ENCODE results near the gene MRPS18C. TPM values are rescaled to one million over a fixed set of nuclear protein-coding genes. Genes with fewer than 3 reads are reported as not detected.
"Not testable (repeated sequence)": the region's sequence is repeated elsewhere in the genome, so short reads cannot be mapped to it uniquely, and the experiment has no call there.

The MRPS18C gene
- polyA plus RNA-seq, 3 donors = 13.6 to 70.5 (median 42.4) TPM

GRCh38 chr4:83498187-83498586, 42.3 kb downstream of the MRPS18C start:
- TF ChIP-seq, protein P1, sequence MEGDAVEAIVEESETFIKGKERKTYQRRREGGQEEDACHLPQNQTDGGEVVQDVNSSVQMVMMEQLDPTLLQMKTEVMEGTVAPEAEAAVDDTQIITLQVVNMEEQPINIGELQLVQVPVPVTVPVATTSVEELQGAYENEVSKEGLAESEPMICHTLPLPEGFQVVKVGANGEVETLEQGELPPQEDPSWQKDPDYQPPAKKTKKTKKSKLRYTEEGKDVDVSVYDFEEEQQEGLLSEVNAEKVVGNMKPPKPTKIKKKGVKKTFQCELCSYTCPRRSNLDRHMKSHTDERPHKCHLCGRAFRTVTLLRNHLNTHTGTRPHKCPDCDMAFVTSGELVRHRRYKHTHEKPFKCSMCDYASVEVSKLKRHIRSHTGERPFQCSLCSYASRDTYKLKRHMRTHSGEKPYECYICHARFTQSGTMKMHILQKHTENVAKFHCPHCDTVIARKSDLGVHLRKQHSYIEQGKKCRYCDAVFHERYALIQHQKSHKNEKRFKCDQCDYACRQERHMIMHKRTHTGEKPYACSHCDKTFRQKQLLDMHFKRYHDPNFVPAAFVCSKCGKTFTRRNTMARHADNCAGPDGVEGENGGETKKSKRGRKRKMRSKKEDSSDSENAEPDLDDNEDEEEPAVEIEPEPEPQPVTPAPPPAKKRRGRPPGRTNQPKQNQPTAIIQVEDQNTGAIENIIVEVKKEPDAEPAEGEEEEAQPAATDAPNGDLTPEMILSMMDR (IDR thresholded peaks at IDR 0.05) = no peak
- H3K4me3 Mint-ChIP-seq = no peak overlapping the region
- Histone ChIP-seq H3K4me2 (replicated peaks; ENCODE audit: extremely low read depth, low read length, poor library complexity, severe bottlenecking) (no peak overlapping the region), H4K20me1 (ENCODE audit: insufficient read depth, low read length) (no peaks in the 10 kb centered on the region), H3K9me3 (replicated peaks in 1 of 2; ENCODE audit: control insufficient read depth in 1 of 2, insufficient read depth in 1 of 2, low read length in 2 of 2) (no peaks in the 10 kb centered on the region), H3K79me2 (ENCODE audit: insufficient read depth, low read length) (no peaks in the 10 kb centered on the region), H3K9ac (ENCODE audit: insufficient read depth, low read length, poor library complexity, severe bottlenecking) (no peak overlapping the region), H3K27me3 (ENCODE audit: control insufficient read depth in 2 of 2, insufficient read depth in 2 of 2, low read length in 2 of 2) (no peaks in the 10 kb centered on the region), H3K4me1 (ENCODE audit: control insufficient read depth in 1 of 2, insufficient read depth in 2 of 2, low read length in 2 of 2) (no peaks in the 10 kb centered on the region), H3K36me3 (replicated peaks in 1 of 2; ENCODE audit: control insufficient read depth in 1 of 2, insufficient read depth in 2 of 2, low read length in 2 of 2) (no peaks in the 10 kb centered on the region), H2AFZ (ENCODE audit: insufficient read depth, low read depth, low read length, poor library complexity, severe bottlenecking) (no peak overlapping the region), H3K4me3 (replicated peaks in 1 of 3; ENCODE audit: low read depth in 2 of 3, low read length in 3 of 3) (no peak overlapping the region), H3K27ac (ENCODE audit: low read depth in 1 of 2, low read length in 2 of 2) (no peak overlapping the region)
- no peaks in the 10 kb centered on the region for H3K9me3 Mint-ChIP-seq
- no peak overlapping the region for H3K27ac Mint-ChIP-seq
- H3K36me3 Mint-ChIP-seq = no peaks in the 10 kb centered on the region
- peaks cover 2% of the 10 kb centered on the region for H3K4me1 Mint-ChIP-seq
- peaks cover 0 to 2% (median 1%) of the 10 kb centered on the region in 3 donors for H3K27me3 Mint-ChIP-seq (ENCODE audit: low read depth in 3 of 3)
- intact Hi-C loops (cut with micrococcal nuclease) = no loop called here
- DNase-seq = no peak
- no CpG with 5 or more reads among the region's 1 CpG for WGBS (ENCODE audit: insufficient coverage)

DNA sequence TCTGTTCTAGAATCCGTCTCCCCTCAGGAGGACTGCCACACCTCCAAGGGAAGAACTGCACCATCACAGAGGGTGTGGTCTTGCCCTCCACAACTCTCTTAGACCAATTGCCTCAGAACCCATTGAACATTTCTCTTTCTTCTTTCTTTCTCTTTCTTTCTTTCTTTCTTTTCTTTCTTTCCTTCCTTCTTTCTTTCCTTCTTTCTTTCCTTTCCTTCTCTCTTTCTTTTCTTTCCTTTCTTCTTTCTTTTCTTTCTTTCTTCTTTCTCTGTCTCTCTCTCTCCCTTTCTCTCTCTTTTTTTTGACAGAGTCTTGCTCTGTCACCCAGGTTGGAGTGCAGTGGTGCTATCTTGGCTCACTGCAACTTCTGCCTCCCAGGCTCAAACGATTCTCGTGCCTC, 45.8 kb downstream of the MRPS18C start:
- peaks cover 14% of the 10 kb centered on the region for H3K4me1 Mint-ChIP-seq
- H3K4me3 ChIP-seq (replicated peaks in 1 of 3; ENCODE audit: low read depth in 2 of 3, low read length in 3 of 3); H4K20me1 ChIP-seq (ENCODE audit: insufficient read depth, low read length); H3K9me3 Mint-ChIP-seq; H3K27ac ChIP-seq (ENCODE audit: low read depth in 1 of 2, low read length in 2 of 2); H3K79me2 ChIP-seq (ENCODE audit: insufficient read depth, low read length); DNase-seq; H3K9ac ChIP-seq (ENCODE audit: insufficient read depth, low read length, poor library complexity, severe bottlenecking); H2AFZ ChIP-seq (ENCODE audit: insufficient read depth, low read depth, low read length, poor library complexity, severe bottlenecking); H3K27me3 ChIP-seq (ENCODE audit: control insufficient read depth in 2 of 2, insufficient read depth in 2 of 2, low read length in 2 of 2); H3K4me2 ChIP-seq (replicated peaks; ENCODE audit: extremely low read depth, low read length, poor library complexity, severe bottlenecking); H3K9me3 ChIP-seq (replicated peaks in 1 of 2; ENCODE audit: control insufficient read depth in 1 of 2, insufficient read depth in 1 of 2, low read length in 2 of 2); H3K27me3 Mint-ChIP-seq (ENCODE audit: low read depth in 3 of 3); H3K36me3 ChIP-seq (replicated peaks in 1 of 2; ENCODE audit: control insufficient read depth in 1 of 2, insufficient read depth in 2 of 2, low read length in 2 of 2); H3K4me1 ChIP-seq (ENCODE audit: control insufficient read depth in 1 of 2, insufficient read depth in 2 of 2, low read length in 2 of 2); intact Hi-C loops (cut with micrococcal nuclease); H3K4me3 Mint-ChIP-seq; H3K36me3 Mint-ChIP-seq: not testable (repeated sequence)
- H3K27ac Mint-ChIP-seq = peak overlapping the region in 1 of 7 donors; percentile 6
- WGBS (ENCODE audit: insufficient coverage) = 93% methylated on average over 3 of the region's 3 CpGs

Data from CD14-positive monocyte (primary cell).